Measurements from ENCODE around the gene PLAAT4.
"Not testable (repeated sequence)": the region's sequence is repeated elsewhere in the genome, so short reads cannot be mapped to it uniquely, and the experiment has no call there.

The PLAAT4 gene

GRCh38 chr11:63573881-63574855, 37.6 kb downstream of the PLAAT4 start:
- DNase-seq: peak; percentile 72

GRCh38 chr11:63574856-63575602, 38.4 kb downstream of the PLAAT4 start:
- no peak for DNase-seq

- not testable (repeated sequence) for DNase-seq
Observed at GRCh38 chr11:63578882-63579281, 42.3 kb downstream of the PLAAT4 start.

- DNase-seq: peak; percentile 13
Observed at GRCh38 chr11:63581224-63581623, 44.6 kb downstream of the PLAAT4 start.

GRCh38 chr11:63583357-63583677, 46.7 kb downstream of the PLAAT4 start:
- no peak for DNase-seq

GRCh38 chr11:63586451-63587166, 50.0 kb downstream of the PLAAT4 start:
- DNase-seq: no peak

DNA sequence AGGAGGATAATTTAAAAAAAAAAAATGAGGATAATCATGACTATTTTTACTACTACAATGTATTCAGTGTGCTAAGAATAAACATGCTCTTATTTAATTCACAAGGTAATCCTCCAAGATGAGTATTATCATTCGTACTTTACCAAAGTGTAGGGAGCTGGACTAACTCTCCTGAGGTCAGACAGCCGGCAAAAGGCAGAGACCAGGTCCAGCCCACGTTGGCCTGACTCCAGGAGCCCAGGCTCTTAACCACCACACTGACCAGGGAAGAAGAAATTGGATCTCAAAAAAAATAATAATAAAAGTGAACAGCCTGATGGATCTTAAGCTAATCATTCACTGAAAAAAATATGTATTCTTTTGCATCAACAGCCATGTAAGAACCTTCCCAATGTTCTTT, 52.4 kb downstream of the PLAAT4 start:
- DNase-seq: no peak

DNA sequence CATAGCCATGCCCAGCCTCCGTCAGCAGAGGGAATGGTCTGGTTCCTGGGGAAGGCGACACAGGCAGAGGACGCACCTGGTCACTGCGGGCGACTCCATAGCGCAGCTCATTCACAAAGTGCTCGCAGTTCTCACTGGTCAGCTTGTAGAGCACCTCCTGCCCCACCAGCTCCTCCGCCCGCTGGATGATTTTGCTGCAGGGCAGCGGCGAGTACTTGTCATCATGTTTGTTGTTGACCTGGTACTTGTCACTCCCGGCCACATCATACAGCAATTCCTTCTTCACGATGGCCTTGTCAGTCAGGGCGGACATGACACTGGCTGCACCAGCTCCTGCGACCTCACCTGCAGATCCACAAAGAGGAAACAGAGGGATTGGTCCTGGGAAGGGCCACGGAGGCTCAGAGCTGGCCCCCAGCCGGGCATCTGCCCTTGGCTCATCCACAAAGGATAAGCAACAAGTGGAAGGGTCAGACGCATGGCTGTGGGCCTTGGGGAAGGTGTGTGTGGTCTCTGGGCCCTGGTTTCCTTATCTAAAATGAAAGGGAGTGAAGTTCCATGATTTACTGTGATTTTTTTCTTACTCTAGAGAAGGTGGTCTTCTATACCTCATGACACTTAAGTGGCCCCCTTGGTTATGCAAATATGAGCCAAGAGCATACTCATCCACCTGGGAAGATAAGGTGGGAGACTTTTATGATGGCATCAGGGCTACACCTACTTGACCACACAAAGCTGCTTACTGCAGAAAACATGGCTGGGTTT, 53.6 kb downstream of the PLAAT4 start:
- DNase-seq: no peak

DNA sequence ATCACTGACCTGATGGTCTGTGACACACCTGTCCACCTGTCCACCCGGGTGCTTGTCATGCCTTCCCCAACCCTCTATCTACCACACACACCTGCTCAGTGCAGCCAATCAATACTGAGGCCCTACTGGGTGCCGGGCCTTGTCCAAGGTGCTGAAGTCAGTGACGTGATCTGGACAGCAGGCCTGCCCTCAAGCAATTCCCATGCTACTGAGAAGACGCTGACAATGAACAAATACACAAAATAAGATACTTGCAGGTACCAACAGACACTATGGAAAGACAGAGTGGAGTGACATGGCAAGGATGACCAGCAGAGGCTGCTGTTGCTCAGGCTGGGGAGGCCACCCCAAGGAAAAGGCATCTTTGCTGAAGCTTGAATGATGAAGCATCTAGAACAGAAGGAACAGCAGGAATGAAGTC, 56.4 kb downstream of the PLAAT4 start:
- DNase-seq: peak; percentile 41

GRCh38 chr11:63595296-63595695, 58.7 kb downstream of the PLAAT4 start:
- DNase-seq: peak; percentile 53
